22Rv1 (cell line): ENCODE data around the gene BICC1.

ENCODE experiments used
- CTCF ChIP-seq: fragments of 450-650 bp; IDR thresholded peaks from 2 replicates; pipeline ENCODE4 v1.5.1; 2017; ENCODE audit warnings: mild to moderate bottlenecking
- ZFX ChIP-seq: fragments of 450-650 bp; IDR thresholded peaks from 2 replicates; pipeline ENCODE4 v1.6.1; 2017; ENCODE audit warnings: antibody characterized with exemption, borderline replicate concordance

- no peak for TF ChIP-seq CTCF
- no peak for TF ChIP-seq ZFX
Measured at GRCh38 chr10:58778966-58779365, 266.3 kb downstream of the BICC1 start.
